ENCODE results near the gene LDLRAD4.

- TF ChIP-seq POLR2AphosphoS5 (IDR thresholded peaks at IDR 0.05; ENCODE audit: low read depth) (no peak), CTCF (conservative IDR thresholded peaks at IDR 0.05; ENCODE audit: low read depth in 2 of 2) (no peak), EZH2 (IDR thresholded peaks at IDR 0.05; ENCODE audit: low read depth, unreplicated experiment) (no peak), EZH2phosphoT487 (IDR thresholded peaks at IDR 0.05; ENCODE audit: unreplicated experiment) (no peak), REST (IDR thresholded peaks at IDR 0.05; ENCODE audit: unreplicated experiment) (no peak)
Observed at GRCh38 chr18:13313006-13313686, 94.6 kb downstream of the LDLRAD4 start.

All from GM23338 (cell line).